ENCODE data around the gene REC8. TPM values are rescaled to one million over a fixed set of nuclear protein-coding genes. Genes with fewer than 3 reads are reported as not detected.

Gene REC8
- total RNA-seq, 2 donors from 2014 or later, result 5.6 to 25.4 TPM

GRCh38 chr14:24182110-24182882, 10.4 kb downstream of the REC8 start:
- peaks cover 3% of the 10 kb centered on the region for H3K4me1 ChIP-seq (replicated peaks)
- DNase-seq (ENCODE audit: low spot score), result no peak
- 82% methylated on average over 13 of the region's 14 CpGs for WGBS
- H3K4me3 ChIP-seq, result no peak overlapping the region
- H3K9me3 ChIP-seq, result no peaks in the 10 kb centered on the region
- intact Hi-C loops (cut with DNase I), result no loop called here
- H3K36me3 ChIP-seq, result peaks cover 0 to 26% of the 10 kb centered on the region in 2 donors
- H3K27me3 ChIP-seq (replicated peaks; ENCODE audit: insufficient read depth), result no peaks in the 10 kb centered on the region
- no peak overlapping the region for H3K27ac ChIP-seq
- TF ChIP-seq POLR2A (IDR thresholded peaks at IDR 0.05) (no peak), POLR2AphosphoS5 (IDR thresholded peaks at IDR 0.05) (no peak), CTCF (IDR thresholded peaks at IDR 0.05) (no peak)

- WGBS, result 89% methylated on average over 13 of the region's 15 CpGs
- no peaks in the 10 kb centered on the region for H3K27me3 ChIP-seq (replicated peaks; ENCODE audit: insufficient read depth)
- no peak overlapping the region for H3K27ac ChIP-seq
- peaks cover 0 to 26% of the 10 kb centered on the region in 2 donors for H3K36me3 ChIP-seq
- intact Hi-C loops (cut with DNase I), result no loop called here
- H3K4me1 ChIP-seq (replicated peaks), result peaks cover 7% of the 10 kb centered on the region
- no peak overlapping the region for H3K4me3 ChIP-seq
- TF ChIP-seq POLR2AphosphoS5 (IDR thresholded peaks at IDR 0.05) (no peak), POLR2A (IDR thresholded peaks at IDR 0.05) (no peak), CTCF (IDR thresholded peaks at IDR 0.05) (no peak)
- H3K9me3 ChIP-seq, result no peaks in the 10 kb centered on the region
- no peak for DNase-seq (ENCODE audit: low spot score)
These were observed 11.2 kb downstream of the REC8 start for GRCh38 chr14:24183014-24183481.

GRCh38 chr14:24184104-24184970, 12.5 kb downstream of the REC8 start:
- no peaks in the 10 kb centered on the region for H3K27me3 ChIP-seq (replicated peaks; ENCODE audit: insufficient read depth)
- peaks cover 7% of the 10 kb centered on the region for H3K4me1 ChIP-seq (replicated peaks)
- no peak overlapping the region for H3K27ac ChIP-seq
- H3K4me3 ChIP-seq, result no peak overlapping the region
- DNase-seq (ENCODE audit: low spot score), result no peak
- H3K9me3 ChIP-seq, result no peaks in the 10 kb centered on the region
- TF ChIP-seq POLR2AphosphoS5 (IDR thresholded peaks at IDR 0.05), result no peak
- TF ChIP-seq POLR2A (IDR thresholded peaks at IDR 0.05), result no peak
- intact Hi-C loops (cut with DNase I), result no loop called here
- peaks cover 0 to 26% of the 10 kb centered on the region in 2 donors for H3K36me3 ChIP-seq
- 87% methylated on average over 19 of the region's 19 CpGs for WGBS

GRCh38 chr14:24185026-24185425, 13.1 kb downstream of the REC8 start:
- Histone ChIP-seq H3K4me3 (no peak overlapping the region), H3K27me3 (replicated peaks; ENCODE audit: insufficient read depth) (no peaks in the 10 kb centered on the region), H3K36me3 (peaks cover 0 to 26% of the 10 kb centered on the region in 2 donors), H3K27ac (no peak overlapping the region), H3K9me3 (no peaks in the 10 kb centered on the region), H3K4me1 (replicated peaks) (peaks cover 4% of the 10 kb centered on the region)
- intact Hi-C loops (cut with DNase I), result no loop called here
- no peak for DNase-seq (ENCODE audit: low spot score)
- TF ChIP-seq POLR2A (IDR thresholded peaks at IDR 0.05) (no peak), CTCF (IDR thresholded peaks at IDR 0.05) (no peak), POLR2AphosphoS5 (IDR thresholded peaks at IDR 0.05) (no peak)
- 97% methylated on average over 7 of the region's 7 CpGs for WGBS

GRCh38 chr14:24185741-24186140, 13.9 kb downstream of the REC8 start:
- Histone ChIP-seq H3K4me1 (replicated peaks) (peaks cover 4% of the 10 kb centered on the region), H3K27ac (no peak overlapping the region), H3K27me3 (replicated peaks; ENCODE audit: insufficient read depth) (no peaks in the 10 kb centered on the region), H3K4me3 (no peak overlapping the region), H3K36me3 (peaks cover 0 to 26% of the 10 kb centered on the region in 2 donors), H3K9me3 (no peaks in the 10 kb centered on the region)
- WGBS, result 89% methylated on average over 11 of the region's 11 CpGs
- no peak for DNase-seq (ENCODE audit: low spot score)
- intact Hi-C loops (cut with DNase I), result no loop called here
- TF ChIP-seq POLR2AphosphoS5 (IDR thresholded peaks at IDR 0.05) (no peak), POLR2A (IDR thresholded peaks at IDR 0.05) (no peak), CTCF (IDR thresholded peaks at IDR 0.05) (no peak)

Measured in prostate gland (tissue), 2 donors.